SU-DHL-6 (cell line): ENCODE measurements around the gene MAML3.

Experiments
- H2AFZ ChIP-seq: fragments of 200-600 bp; sonication (generic); 2 replicates; pipeline ENCODE4 v1.6.1; 2014; ENCODE audit warnings: low read depth, mild to moderate bottlenecking, moderate library complexity, mixed read lengths, antibody characterized with exemption, low read length; ENCODE audit not compliant: severe bottlenecking
- H3F3A ChIP-seq: fragments of 200-600 bp; shearing (Covaris generic); 2 replicates; pipeline ENCODE4 v1.6.0; 2016; ENCODE audit warnings: antibody characterized with exemption, mild to moderate bottlenecking; ENCODE audit not compliant: insufficient read depth
- H3K27ac ChIP-seq: fragments of 200-600 bp; sonication (generic); 2 replicates; pipeline ENCODE4 v1.5.1; 2016; ENCODE audit warnings: low read depth, mild to moderate bottlenecking, low read length, moderate library complexity, mixed read lengths
- H3K27me3 ChIP-seq: fragments of 200-600 bp; sonication (generic), shearing (Covaris generic); 2 replicates; pipeline ENCODE4 v1.6.0; 2014; ENCODE audit warnings: mild to moderate bottlenecking, low read length
- H3K36me3 ChIP-seq: fragments of 200-600 bp; sonication (generic); 2 replicates; pipeline ENCODE4 v1.6.1; 2014; ENCODE audit warnings: mild to moderate bottlenecking, low read length, mixed read lengths
- H3K4me2 ChIP-seq: fragments of 300-600, 200-600 bp; shearing (Covaris generic), sonication (generic); 2 replicates; pipeline ENCODE4 v1.6.0; 2014; ENCODE audit warnings: low read length, low read depth, mild to moderate bottlenecking; ENCODE audit not compliant: poor library complexity, severe bottlenecking
- H3K4me3 ChIP-seq: fragments of 200-600 bp; sonication (generic); 2 replicates; pipeline ENCODE4 v1.5.1; 2014; ENCODE audit warnings: antibody characterized with exemption, low read length, mild to moderate bottlenecking, mixed read lengths; ENCODE audit not compliant: insufficient read depth, poor library complexity, severe bottlenecking
- H3K79me2 ChIP-seq: fragments of 200-600 bp; sonication (generic); 2 replicates; pipeline ENCODE4 v1.6.1; 2014; ENCODE audit warnings: mild to moderate bottlenecking, low read length, moderate library complexity; ENCODE audit not compliant: insufficient read depth
- H3K9ac ChIP-seq: fragments of 200-600 bp; sonication (generic); 2 replicates; pipeline ENCODE4 v1.7.0; 2014; ENCODE audit warnings: mild to moderate bottlenecking, low read length
- H3K9me2 ChIP-seq: fragments of 200-600 bp; sonication (generic); replicated peaks from 2 replicates; pipeline ENCODE4 v1.6.1; 2014; ENCODE audit warnings: low read length; ENCODE audit not compliant: insufficient read depth
- H3K9me3 ChIP-seq: fragments of 200-600 bp; sonication (generic); 2 replicates; pipeline ENCODE4 v1.6.1; 2014; ENCODE audit warnings: low read length, mixed read lengths; ENCODE audit not compliant: insufficient read depth
- H4K20me1 ChIP-seq: fragments of 200-600 bp; sonication (generic); 2 replicates; pipeline ENCODE4 v1.6.1; 2014; ENCODE audit warnings: low read depth, mild to moderate bottlenecking, antibody characterized with exemption, low read length, moderate library complexity, mixed read lengths
- EZH2phosphoT487 ChIP-seq: fragments of 200-600 bp; sonication (generic), shearing (Covaris generic); conservative IDR thresholded peaks from 2 replicates; pipeline ENCODE4 v1.6.1; 2018; ENCODE audit warnings: mild to moderate bottlenecking, antibody characterized with exemption, low read length, moderate library complexity, mixed read lengths
- TF ChIP-seq, protein P1 (sequence below): fragments of 200-600 bp; sonication (generic); IDR thresholded peaks from one replicate; pipeline ENCODE4 v1.5.1; 2017; ENCODE audit warnings: antibody characterized with exemption, mild to moderate bottlenecking, low read length, moderate library complexity; ENCODE audit not compliant: insufficient read depth, poor library complexity, severe bottlenecking

MAML3 gene

DNA sequence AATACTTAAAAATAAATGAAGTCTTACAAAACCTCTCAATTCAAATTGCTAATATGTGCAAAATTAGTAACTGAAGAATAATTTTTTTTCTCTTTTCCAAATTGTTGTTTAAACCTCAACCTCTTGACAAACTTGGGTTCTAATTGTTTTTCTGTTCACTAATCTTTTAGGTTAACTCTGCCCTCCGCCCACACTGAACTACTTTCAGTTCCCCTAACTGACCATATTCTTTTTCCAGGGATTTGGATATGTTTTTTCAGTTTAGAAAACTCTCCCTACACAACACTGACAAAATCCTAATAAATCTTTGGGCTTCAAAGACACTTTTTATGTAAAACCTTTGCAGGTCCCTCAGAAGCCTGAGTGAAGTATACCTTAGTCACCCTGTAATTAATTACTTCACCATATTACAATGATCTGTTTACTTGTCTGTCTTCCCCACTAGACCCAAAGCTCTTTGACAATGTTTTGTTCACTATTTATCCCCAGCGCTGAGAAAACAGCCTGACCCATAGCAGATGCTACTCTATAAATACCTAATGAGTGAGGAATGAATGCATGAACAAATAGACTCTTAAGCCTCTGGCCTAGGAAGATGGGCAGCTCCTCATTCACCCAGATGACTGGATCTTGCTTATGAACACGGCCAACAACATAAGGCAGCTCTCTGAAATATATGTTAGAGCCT, 134.9 kb downstream of the MAML3 start:
- no peaks in the 10 kb centered on the region for H3K27me3 ChIP-seq
- H3K4me3 ChIP-seq, result no peak overlapping the region
- no peaks in the 10 kb centered on the region for H3K79me2 ChIP-seq
- H3K27ac ChIP-seq, result no peak overlapping the region
- no peaks in the 10 kb centered on the region for H3K9me2 ChIP-seq
- no peaks in the 10 kb centered on the region for H4K20me1 ChIP-seq
- no peak overlapping the region for H2AFZ ChIP-seq
- no peak overlapping the region for H3K9ac ChIP-seq
- H3K36me3 ChIP-seq, result no peaks in the 10 kb centered on the region
- H3K9me3 ChIP-seq, result no peaks in the 10 kb centered on the region
- no peaks in the 10 kb centered on the region for H3F3A ChIP-seq
- no peak overlapping the region for H3K4me2 ChIP-seq
- TF ChIP-seq EZH2phosphoT487, result no peak
- TF ChIP-seq, protein P1, sequence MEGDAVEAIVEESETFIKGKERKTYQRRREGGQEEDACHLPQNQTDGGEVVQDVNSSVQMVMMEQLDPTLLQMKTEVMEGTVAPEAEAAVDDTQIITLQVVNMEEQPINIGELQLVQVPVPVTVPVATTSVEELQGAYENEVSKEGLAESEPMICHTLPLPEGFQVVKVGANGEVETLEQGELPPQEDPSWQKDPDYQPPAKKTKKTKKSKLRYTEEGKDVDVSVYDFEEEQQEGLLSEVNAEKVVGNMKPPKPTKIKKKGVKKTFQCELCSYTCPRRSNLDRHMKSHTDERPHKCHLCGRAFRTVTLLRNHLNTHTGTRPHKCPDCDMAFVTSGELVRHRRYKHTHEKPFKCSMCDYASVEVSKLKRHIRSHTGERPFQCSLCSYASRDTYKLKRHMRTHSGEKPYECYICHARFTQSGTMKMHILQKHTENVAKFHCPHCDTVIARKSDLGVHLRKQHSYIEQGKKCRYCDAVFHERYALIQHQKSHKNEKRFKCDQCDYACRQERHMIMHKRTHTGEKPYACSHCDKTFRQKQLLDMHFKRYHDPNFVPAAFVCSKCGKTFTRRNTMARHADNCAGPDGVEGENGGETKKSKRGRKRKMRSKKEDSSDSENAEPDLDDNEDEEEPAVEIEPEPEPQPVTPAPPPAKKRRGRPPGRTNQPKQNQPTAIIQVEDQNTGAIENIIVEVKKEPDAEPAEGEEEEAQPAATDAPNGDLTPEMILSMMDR, result no peak

DNA sequence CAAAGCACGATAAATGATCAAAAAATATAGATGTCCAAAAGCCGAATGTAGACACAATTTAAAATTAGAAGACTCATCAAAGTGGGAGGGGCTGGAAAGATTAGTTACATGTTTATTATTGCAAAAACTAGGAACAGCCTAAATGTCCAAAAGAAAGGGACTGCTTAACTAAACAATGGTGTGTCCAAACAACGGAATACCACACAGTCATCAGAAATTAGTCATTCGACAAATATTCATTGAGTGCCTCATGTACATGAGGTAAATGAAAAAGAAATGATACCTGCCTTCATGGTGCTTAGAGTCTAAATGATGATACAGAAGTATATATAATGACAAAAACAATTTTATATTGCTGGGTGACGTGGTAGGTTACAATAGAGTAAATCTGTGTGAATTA, 139.7 kb downstream of the MAML3 start:
- TF ChIP-seq EZH2phosphoT487, result no peak
- TF ChIP-seq, protein P1, result no peak
- Histone ChIP-seq H3K4me2 (no peak overlapping the region), H4K20me1 (no peaks in the 10 kb centered on the region), H3K9me2 (no peaks in the 10 kb centered on the region), H3K4me3 (no peak overlapping the region), H3K9me3 (no peaks in the 10 kb centered on the region), H3K9ac (no peak overlapping the region), H3K36me3 (no peaks in the 10 kb centered on the region), H3K27me3 (no peaks in the 10 kb centered on the region), H3K27ac (no peak overlapping the region), H2AFZ (no peak overlapping the region), H3K79me2 (no peaks in the 10 kb centered on the region), H3F3A (no peaks in the 10 kb centered on the region)

DNA sequence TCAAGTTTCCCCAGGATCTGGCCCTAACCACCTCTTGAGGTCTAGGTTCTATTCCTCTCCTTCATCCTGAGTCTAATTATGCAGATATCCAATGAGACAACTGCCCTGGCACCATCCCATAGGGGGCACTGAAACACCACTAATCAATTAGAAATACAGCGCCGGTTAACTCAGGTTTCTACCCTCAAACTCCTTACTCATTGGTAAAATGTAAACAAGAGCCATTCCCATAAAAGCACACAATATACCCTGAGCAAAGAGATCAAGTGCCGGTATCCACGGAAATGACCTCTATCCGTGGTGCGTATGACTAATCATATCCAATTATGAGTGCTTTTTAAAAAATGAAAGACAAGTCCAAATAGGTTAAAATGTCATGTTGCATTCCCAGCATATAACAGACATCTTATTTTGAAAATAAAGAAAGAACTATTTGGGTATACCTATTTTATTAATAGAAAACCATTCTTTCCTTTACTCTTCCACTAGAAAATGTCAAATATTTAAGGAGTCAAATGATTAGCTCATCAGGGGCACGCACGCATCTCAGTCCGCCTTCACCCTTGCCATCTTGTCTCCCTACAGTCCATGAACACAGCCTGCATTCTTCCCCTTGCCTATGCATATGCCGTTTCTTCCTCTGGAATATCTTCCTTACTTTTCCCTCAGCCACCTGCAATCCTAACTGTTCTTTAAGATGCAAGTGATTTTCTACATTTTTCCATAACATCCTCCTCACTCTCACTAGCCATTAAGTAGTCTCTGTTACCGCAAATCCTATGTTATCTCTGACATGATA, 141.1 kb downstream of the MAML3 start:
- H4K20me1 ChIP-seq, result no peaks in the 10 kb centered on the region
- H3F3A ChIP-seq, result no peaks in the 10 kb centered on the region
- no peaks in the 10 kb centered on the region for H3K79me2 ChIP-seq
- H3K9me2 ChIP-seq, result no peaks in the 10 kb centered on the region
- H3K36me3 ChIP-seq, result no peaks in the 10 kb centered on the region
- no peak overlapping the region for H2AFZ ChIP-seq
- H3K9ac ChIP-seq, result no peak overlapping the region
- H3K27ac ChIP-seq, result no peak overlapping the region
- H3K9me3 ChIP-seq, result no peaks in the 10 kb centered on the region
- H3K4me2 ChIP-seq, result no peak overlapping the region
- TF ChIP-seq, protein P1, result no peak
- TF ChIP-seq EZH2phosphoT487, result no peak
- H3K4me3 ChIP-seq, result no peak overlapping the region
- H3K27me3 ChIP-seq, result no peaks in the 10 kb centered on the region
